CD1c-positive myeloid dendritic cell (primary cell): ENCODE results near the gene NOG.

Experiments used
- DNase-seq: peaks from one replicate; pipeline ENCODE4 v3.0.0-alpha.2; 2016; ENCODE audit errors: extremely low spot score

Gene NOG

DNA sequence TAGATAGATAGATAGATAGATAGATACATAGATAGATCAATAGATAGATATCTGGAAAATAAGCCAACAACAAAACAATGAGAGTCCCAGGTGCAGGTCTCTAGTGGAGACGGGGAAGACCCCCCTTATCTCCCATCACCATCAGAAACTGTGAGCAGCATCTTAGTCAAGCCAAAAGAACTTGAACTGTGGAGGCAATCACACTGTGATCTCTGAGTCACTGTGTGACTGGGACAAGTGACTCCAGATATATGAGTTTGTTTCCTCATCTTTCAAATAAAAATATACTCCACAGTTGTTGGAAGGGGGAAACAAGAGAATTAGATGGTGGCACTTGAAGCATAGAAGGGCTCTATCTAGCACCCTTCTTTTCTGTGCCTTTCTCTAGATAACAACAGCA, 42.1 kb downstream of the NOG start:
- no peak for DNase-seq

DNA sequence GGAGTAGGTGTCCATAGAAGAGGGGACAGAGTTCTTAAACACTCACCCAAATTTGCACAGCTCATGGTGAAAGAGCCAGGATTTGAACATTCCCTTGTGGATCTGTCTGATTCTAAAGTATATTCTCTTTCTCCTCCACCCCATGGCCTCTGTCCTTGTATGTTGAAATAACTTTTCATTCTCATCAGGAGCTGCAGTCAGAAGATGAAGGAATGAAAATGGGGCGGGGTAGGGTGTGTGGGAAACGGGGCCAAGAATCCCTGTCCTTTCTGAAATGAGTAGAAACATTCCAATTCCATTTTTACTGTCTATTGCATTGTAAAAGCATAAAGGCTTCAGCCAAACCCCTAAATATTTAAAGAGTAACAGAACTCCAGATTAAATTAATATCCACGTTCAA, 42.8 kb downstream of the NOG start:
- no peak for DNase-seq

DNA sequence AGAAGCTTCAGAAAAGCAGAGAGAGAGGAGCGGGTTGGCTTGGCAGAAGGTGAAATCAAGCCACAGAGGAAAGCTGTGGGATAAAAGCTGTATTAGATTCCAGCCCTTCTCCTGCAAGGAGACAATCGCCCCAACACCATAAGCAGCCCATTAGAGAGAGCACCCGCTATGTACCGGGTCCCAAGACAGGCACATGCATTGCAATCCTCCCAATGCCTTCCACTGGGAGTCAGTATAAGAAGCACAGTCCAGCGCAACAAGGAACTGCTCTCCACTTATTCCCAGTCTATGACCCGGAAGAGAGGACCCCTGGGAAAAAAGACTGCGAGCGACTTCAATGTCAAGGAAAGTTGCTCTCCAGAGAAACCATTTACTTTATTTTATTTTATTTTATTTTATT, 43.8 kb downstream of the NOG start:
- no peak for DNase-seq

DNA sequence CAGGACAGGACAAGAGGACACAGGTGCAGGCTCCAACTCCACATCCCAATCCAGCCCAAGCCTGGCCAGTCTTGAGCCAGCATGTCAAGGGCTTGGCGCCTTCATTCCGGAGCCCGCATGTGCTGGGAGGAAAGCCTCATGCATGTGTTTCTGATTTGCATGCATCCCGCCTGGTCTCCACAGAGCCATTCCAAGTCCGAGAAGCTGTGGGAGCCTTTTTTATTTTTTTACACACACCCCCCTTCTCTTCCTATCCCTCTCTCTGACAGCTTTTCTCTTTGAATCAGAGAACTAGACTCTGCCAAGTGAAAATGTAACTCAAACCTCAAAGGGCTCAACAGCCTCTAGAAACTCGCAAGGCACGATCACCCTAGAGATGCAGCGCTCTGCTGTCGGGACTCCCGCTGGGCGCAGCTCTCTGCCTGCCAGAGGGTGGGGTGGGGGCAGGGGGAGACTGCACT, 45.1 kb downstream of the NOG start:
- DNase-seq, result no peak

DNA sequence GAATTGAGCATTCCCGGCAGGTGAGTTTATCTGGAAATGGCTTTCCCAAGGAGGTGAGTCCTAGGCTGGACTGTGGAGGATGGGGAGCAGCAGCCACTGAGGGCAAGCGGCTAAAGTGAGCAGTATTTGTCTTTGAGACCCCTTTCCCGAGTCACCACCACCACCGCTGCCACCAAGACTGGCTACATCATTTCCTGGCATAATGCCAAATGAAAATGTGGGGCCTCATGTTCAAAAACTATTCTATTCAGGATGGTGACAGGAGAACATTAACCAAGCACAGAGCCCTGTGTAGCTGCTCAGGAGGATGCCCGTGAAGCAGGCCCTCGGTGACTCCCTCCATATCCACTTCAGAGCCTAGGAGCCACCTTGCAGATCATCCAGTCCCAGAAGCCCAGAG, 46.0 kb downstream of the NOG start:
- no peak for DNase-seq

DNA sequence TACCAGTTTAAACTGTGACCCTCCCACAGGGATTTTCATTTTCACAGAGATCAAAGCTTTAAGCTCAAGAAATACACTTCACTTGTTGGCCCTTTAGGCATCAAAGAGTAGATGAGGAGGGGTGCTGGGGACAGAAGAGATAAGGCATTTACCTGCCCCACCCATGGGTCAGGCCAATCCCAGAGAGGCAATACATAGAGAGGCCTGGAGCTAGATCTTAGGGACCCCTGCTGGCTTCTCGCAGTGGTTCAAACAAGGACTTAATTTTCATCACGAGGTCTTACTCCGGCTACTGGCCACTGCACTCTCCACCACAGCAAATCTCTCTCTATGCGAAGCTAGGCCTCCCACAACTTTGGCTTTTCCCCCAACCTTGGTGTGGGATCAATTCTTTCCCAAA, 46.6 kb downstream of the NOG start:
- no peak for DNase-seq

DNA sequence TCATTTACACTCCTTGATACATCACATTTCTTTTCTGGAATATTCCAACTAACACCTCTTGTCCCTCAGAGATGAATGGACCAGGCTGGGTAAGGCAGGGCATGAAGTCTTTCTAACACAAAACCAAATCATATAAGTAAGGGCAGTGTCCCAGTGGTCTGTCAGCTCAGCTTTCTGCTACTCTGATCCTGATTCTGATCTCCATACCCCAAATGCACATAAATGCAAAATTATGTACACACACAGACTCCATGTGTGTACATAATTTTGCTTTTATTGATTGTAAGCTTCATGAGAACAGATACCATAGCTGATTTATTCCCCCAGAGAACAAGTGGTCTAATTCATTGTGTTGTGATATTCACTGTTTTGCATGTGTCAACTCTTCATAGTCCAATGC, 47.9 kb downstream of the NOG start:
- no peak for DNase-seq

DNA sequence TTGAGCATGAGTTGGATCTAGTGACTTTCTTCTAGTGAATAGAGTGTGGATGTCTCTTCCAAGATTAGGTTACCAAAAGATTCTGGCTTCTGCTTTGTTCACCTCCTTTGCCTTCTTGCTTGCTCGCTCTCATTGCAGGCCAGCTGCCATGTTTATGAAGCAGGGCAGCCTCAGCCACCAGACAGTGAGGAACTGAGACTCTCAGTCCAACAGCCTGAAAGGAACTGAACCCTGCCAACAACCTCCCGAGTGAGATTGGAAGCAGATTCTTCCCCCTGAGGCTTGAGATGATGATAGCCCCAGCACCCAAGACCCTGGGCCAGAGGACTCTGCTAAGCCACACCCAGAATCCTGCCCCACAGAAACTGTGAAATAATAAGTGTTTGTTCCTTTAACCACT, 48.4 kb downstream of the NOG start:
- peak; percentile 52 for DNase-seq

DNA sequence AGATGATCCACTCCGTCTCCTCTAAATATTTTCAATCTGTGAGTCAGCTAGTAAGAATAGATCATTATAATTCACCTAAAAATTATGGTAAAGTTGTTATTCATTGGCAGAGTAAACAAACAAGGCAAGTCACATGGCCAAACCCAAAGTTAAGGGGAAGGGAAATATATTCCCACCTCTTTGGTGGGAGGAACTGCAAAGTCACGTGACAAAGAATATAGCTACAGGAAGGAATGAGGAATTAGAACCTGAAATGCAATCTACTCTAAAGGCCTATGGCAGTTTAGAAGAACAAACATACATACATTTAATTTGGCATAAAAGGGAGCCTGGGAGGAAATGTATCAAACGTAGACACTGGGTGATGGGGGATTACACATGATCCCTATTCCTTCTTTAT, 48.9 kb downstream of the NOG start:
- peak; percentile 35 for DNase-seq
